Suprapubic skin (tissue), 4 donors: ENCODE measurements around the gene EIF2AK2.

Source experiments
- EP300 ChIP-seq: sonication (generic); formaldehyde crosslinking; IDR thresholded peaks from one replicate; pipeline ENCODE4 v1.6.1; 2017; ENCODE audit warnings: antibody characterized with exemption
- POLR2AphosphoS5 ChIP-seq, 3 donors: sonication (generic); formaldehyde crosslinking; IDR thresholded peaks; one replicate each; pipeline ENCODE4 v1.6.1; 2017; ENCODE audit warnings: antibody characterized with exemption in 3 of 3

GRCh38 chr2:37171624-37171950 is 14.8 kb upstream of the EIF2AK2 start:
- TF ChIP-seq POLR2AphosphoS5 (IDR thresholded peaks at IDR 0.05) (no peak), EP300 (no peak)
